Mesenteric fat pad (tissue), 1 donor: Measurements from ENCODE around the gene SPRED2. TPM values are rescaled to one million over a fixed set of nuclear protein-coding genes. Genes with fewer than 3 reads are reported as not detected.

ENCODE experiments used
- DNase-seq: peaks from one replicate; pipeline ENCODE4 v3.0.0-alpha.2; 2020; ENCODE audit warnings: low spot score
- total RNA-seq: library from RNA; stranded (reverse); fragmentation: NEBNext Ultra II Directional; extraction: Animal tissue kit (Norgen Biotek cat#: 25700); gene quantifications from one replicate; pipeline ENCODE4 v1.2.1, GENCODE V29; 2021
- donor health status: DM: yes; HTN: yes; CAD: no.

SPRED2 gene
- total RNA-seq, 1 donor from 2014 or later, result 48.7 TPM

DNA sequence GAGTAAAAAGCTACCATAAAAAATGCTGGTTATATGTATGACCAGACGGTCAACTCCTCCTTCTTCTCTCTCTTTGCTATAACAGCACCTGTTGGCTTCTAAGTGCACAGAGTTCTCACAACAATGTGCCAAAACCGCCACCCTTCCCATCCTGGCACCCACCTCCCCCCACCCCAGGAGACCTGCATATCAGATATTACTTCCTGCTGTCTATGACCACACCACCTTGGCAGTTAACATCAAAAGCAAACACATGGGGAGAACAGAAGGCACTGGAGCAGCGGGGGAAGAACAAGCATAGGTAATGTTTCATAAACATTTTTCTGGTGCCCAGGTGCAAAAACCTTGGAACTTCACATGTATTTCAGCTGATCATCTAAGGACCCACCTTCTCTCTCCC, 15.5 kb downstream of the SPRED2 start:
- no peak for DNase-seq

DNA sequence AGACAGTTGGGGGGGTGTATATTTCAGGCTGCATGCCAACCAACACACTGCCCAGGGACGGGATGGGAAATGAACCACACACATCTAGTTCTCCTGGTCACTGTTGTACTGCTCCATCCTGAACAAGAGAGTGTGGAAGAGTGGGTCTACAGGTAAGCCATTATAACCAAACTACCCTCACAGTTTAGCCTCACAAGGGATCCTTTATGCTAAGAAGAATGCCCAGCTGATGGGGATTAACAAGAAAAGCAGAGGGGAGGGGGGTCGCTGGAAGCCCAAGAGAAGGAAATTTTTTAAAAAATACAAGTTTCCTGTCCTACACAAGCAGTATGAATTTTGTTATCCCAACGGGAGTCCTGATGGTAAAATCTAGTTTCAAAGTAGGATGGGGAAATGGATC, 16.1 kb downstream of the SPRED2 start:
- no peak for DNase-seq

DNA sequence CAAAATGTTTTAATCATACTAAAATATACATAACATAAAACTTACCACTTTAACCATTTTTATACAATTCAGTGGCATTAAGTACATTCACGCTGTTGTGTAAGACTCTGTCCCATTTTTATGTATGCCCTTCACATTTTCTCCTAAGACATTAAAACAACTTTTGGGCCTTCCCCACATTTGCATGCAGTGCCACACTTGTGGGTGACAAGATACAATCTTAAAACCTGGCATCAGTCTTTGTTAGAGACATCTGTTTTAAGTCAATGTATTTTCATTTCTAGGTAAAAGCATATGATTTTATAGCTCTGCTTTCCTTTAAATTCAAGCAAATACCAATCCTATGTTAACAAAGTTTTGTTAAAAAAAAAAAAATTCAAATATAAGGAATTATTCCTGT, 17.3 kb downstream of the SPRED2 start:
- no peak for DNase-seq

DNA sequence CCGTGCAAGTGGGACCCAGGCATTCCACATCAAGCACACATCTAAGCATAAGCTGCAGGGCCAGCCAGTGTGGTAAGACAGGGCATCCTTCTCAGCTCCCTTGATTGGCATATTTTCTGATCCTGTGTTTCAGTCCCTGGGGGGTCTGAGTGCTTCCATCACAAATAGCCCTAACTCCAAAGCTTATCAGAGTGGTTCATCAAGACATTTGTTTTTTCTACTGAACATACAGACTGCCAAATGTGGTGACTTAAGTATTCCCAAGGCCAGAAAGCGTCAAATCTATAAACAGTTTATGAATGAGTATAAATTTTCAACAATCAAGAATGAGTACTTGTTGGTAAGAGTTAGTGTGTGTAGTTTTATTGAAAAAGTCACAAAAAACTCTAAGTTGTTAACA, 18.8 kb downstream of the SPRED2 start:
- no peak for DNase-seq

DNA sequence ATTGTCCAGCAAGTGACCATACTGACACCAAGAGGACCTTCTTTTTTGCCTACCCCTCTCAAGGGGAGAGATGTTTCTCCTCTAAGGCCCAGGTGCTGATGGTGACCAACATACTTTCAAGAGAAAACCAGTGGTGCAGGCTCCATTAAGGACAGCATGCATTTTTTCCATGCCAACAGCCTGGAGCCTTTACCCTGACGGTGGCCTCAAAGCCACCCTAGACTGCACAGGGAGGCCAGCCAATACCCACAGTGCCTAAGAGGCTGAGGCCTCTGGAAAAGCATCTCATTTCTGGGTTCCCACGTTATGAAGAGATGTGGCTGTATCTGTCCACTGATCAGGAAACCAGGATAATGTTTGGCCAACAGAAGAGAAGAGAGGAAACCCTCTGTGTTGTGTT, 19.3 kb downstream of the SPRED2 start:
- DNase-seq, result no peak

DNA sequence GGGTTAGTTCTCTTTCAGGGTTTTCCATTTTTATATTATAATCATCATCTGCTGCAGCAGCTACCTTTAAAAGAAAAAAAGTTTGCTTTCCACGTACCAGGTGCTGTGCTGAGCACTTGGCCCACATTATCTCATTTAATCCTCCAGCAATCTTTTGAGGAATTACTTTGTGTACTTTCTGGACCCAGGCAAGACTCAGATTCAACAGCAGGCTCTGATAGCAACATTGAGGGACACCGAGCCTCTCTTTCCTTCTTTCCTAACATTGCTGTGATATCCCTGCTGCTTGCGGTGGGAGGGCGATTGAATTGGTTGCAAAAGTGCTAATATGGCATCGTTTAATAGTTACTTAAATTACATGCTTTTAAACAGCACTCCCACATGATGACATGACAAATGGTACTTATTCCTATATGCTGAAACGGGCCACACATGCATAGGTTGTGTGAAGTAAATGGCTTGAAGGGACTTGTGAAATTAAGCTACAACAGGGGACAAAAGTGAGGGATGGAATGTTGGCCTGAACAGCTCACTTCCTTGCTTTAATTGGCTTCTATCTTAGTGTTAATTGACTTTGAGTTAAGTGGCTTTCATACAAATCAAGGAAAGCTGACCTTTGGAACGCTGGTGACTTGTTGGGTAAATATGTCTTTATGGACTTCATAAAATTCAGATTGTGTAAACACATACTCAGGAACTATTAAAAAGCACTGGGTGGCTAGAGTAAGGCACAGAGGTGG, 21.2 kb downstream of the SPRED2 start:
- DNase-seq, result no peak

DNA sequence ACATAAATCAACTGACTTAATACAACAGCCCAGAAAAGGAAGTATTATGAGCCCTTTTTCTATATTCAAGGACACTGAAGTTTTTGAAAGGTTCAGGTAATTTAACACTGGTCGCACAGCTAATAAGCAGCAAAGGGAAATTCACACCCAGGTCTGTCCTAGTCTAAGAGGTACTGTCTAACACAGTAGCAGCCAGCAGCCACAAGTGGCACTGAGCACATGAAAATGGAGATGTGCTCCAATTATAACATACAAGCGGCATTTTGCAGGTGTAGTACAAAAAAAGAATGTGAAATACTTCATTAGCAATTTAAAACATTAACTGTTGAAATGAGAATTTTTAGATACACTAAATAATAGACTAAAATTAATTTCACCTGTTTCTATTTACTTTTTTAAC, 23.4 kb downstream of the SPRED2 start:
- no peak for DNase-seq

DNA sequence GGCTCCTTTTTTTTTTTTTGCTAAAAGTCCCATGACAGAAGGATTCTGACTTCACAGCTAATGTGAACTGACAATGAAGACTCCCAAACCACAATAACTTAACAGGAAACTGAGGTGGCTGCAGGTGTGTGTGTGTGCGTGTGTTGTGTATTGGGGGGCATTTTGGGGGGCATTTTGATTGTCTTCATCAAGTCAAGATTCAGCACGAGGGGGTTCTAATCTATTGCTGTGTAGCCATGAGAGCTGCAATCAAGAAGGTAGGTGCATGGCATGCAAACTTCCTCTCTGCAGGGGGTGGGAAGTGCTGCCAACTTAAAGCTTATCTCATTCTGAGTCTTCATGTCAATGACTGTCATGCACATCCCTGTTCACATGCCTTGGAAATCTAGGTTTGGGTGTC, 25.2 kb downstream of the SPRED2 start:
- no peak for DNase-seq

DNA sequence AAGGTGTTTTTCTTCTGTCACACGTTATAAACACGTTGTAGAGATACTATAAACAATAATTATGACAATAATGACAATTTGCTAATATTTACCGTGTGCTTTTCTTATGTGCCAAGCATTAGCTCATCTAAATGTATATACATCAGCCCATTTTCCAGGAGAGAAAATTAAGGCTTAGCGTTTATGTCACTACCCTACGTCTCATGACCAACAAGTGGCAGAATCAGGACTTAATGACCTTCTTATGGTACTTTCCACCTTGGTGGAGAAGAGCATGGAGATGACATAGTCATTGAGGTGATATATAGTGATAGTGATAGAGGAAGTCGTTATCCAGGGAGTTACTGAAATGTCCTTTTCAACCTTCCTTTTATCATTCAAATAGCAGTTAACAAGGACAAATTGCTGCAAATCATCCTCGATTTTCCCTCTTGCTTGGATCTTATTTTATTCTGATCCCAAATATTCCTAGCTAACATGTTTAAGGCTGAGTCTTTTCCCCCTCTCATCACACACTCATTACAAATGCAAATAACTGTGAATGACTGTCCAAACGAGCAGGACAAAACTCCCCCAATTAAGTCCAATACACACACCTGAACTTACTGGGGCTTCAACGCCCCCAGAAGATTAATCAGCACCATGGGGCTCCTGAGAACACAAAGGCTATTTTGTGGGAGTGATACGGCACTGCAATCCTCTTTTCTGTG, 27.3 kb downstream of the SPRED2 start:
- DNase-seq, result no peak

DNA sequence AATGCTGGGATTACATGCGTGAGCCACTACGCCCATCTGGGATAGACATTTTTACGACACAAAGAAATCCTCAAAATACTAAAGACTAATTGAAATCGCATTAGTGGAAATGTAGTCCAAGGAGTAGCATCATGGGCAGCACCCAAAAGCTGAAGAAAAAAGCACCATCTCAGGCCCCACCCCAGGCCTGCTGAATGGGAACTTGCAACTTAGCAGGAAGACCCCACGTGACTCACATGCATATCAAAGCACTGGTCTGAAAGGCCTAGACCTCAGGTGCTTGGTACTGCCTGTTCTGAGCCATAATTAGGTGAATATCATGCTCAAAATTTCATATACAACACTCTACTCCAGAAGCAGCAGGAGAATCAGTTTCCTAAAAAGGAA, 28.9 kb downstream of the SPRED2 start:
- no peak for DNase-seq

DNA sequence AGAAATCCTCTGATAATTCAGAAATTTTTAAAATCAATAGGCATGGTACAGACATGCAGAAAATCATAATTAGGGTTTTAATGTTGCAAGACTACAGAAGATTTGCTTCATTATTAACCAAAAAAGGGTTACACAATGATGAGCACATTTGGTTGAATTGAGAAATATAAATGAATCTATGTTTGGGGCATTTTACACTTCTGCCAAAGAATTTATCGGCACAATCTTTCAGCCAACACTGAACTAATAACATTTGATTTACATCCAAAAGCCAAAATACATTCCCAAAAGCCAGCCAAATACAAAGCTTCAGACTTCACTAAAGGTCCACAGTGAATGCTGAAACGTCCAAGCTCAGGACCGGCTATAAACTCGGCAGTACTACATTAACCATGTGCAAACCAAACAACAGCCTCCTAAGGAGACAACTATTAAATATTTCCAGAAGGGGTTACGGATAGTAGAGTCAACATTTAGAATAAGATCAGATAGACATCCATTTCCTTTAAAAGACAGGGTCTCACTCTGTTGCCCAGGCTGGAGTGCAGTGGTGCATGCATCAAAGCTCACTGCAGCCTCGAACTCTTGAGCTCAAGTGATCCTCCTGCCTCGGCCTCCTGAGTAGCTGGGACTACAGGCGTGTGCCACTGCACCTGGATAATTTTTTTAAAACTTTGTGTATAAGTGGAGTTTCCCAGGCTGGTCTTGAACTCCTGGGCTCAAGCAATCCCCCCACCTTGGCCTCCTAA, 29.4 kb downstream of the SPRED2 start:
- no peak for DNase-seq

DNA sequence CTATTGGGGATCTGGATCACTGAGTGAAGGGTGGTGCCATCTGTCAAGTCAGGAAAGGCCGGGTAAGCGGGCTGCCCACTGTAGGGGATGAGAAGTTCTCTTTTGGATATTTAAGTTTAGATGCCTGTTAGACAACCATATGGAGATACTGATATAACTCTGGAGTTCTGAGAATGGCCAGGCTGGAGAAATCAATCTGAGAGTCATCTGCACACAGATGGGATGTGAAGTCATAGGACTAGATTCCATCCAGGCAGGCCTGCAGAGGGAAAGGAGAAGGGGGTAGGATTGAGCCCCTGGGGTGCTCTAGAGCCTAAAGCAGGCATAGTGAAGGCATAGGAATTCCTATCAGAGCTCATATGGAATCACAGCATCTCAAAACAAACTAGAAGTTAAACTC, 30.1 kb downstream of the SPRED2 start:
- DNase-seq, result no peak

DNA sequence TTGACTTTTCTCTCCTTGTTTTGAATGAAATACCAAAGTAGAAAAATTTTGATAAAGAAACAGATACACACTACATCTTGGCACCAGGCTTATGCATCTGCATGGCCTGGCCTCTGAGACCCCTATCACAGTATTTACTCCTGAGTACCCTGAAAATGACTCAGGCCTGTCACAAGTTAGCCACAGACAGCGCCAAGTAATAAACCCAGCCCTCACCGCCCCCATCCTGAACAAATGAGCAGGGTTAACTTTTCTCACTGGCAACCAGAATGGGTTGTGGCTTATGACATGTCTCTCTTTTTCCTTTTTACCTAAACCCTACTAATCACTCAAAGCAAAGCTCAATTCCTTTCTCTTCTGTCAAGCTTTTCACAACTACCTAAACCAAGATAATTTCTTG, 35.3 kb downstream of the SPRED2 start:
- DNase-seq, result no peak

DNA sequence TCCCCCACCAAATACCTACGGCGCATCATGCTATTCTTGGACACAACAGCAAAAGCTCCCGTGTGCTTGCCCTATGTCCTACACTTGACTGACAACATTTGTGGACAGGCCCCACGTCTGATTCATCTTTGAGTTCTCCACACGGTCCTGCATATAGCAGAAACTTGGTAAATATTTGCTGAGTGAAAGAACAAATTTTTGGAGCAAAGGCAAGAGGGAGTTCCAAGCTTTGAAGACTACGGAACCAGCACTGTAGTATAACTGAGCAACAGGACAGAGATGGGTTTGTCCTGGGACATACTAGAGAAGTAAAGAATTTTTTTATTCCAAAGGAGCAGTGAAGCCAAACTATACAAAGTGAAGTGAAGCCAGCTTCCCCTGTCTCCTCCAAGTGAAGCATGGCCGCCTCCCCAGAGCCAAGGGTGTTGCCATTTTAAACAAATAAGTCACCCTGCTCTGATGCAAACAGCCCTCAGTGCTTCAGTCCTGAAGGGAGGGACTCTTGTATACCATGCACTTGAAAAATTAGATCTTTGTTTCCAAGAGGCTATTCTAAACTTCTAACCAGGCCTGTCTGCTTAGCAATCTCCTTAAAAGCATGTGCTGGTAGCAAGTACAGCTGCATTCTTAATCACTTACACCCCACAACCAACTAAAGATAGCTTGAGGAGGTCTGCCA, 35.9 kb downstream of the SPRED2 start:
- no peak for DNase-seq

DNA sequence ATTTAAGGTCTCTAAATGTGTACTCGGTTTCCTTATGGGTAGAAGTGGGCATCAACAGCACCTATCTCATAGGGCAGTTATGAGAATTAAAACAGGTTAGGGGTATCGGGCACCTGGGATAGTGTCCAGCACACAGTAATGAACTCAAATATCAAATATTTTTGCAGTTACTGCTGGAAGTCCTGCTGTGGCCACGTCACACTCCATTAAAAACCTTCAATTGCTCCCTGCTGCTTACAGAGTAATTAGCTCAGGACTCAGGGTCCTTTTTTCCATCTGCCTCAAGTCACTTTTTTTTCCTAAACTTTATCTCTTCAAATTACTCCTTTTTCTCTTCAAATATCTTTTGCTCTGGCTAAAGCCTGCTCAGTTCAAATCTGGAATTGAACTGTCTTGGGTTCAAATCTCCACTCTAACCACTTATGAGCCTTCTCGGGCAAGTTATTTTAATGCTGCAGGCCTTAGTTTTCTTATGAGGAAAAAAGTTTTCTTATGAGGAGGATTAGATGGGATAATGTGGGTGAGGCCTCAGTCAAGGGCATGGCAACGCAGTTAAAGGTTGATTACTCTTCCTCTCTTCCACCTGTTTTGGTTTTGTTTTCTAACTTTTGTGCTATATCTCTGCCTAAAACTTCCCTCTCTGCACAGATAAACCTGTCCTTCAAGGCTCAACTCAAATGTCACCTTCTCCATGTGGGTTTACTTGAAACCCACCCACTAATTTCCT, 36.6 kb downstream of the SPRED2 start:
- no peak for DNase-seq

DNA sequence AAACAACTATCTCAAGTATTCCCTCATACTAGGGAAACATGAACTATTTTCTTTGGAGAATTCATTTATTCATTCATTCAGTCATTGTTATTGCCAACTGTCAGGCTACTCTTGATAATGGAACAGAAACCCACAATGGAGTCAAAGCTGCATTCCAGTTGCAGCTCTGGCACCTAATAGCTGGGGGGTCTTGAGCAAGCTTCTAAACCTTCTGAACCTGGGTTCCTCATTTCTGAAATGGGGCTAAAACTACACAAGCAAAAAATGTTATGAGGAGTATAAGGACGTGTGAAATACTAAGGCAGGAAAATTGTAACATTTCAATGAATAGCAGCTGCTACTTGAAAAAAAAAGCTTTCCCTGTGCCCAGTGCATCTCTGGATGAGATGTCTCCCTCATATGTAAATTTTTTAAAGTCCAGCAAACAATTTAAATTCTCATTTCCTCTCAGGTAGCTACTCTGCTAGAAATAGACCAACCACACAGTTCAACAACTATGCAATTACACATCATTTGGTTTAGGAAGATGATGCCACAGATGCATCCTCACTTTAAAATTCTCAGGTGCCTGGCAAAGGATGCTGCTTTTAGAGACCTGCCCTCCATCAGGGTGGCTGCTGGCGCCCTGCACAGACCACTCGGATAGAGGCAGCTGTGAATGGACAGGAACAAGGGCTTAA, 38.5 kb downstream of the SPRED2 start:
- no peak for DNase-seq

DNA sequence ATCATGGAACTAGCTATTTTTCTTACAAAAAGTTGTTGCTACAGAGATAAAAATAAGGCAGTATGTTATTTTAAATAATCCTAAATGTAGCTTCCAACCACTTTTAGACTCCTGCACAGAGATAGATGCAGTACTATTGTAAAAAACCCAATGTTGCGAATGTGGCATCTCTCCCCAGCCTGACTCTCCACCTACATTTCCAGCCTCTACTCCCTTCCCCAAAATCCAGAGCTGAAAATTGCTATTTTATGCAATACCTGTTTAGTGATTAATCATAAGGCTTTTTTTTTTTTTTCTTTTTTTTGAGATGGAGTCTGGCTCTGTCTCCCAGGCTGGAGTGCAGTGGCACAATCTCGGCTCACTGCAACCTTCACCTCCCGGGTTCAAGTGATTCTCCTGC, 39.4 kb downstream of the SPRED2 start:
- no peak for DNase-seq

DNA sequence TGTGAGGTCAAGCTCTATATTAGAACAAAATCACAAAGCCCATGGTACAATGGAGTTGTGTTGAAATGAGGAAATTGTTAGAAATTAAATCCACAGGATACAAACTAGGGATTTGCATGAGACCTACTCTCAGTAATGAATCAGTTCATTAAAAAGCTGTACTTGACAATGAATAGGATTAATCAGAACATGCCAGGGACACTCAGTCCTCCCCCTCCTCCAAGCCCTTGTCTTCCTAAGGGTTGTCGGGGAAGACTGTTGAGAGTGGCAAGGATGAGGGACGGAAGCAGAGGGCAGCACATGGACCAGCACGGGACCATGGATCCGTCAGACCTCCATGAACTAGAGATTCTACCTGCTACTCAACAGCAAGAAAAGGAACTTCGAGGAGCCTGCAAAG, 39.8 kb downstream of the SPRED2 start:
- no peak for DNase-seq

DNA sequence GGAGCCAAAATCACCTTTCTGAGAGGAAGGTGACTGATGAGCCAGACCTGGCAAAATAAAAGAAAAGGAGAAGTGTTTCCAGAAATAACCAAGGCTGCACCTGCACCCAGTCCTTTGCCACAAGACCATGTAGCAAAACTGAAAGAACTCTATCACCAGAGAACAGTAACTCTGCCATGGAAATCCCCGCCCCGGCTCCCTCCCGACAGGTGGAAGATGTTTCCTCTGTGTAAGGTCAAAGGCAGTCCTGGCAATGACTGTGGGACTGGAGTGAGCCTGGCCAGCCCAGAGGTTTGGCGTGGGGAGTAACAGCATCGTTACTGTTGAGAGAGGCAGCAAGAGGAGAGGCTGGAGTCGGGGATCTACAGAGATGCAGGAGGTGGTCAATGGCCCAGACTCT, 42.3 kb downstream of the SPRED2 start:
- DNase-seq, result no peak

DNA sequence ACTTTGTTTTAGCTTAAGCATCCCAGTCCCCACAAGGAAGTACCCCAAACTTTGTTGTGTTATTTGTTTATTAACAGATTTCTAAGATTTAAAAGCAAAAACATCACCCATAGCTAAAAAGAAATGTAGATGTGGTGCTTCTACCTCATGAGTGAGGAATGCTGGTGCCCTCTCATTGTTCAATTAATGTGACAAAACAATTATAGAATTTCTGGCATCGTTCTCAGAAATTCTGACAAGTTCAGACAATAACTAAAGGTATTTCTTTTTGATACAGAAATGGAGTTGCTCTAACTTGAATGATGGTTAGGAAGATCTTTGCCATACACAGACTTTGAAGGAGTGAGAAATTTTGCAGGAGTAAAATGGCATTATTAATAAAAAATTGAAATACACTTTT, 42.9 kb downstream of the SPRED2 start:
- no peak for DNase-seq
